ENCODE measurements around the gene KLF7. TPM values are rescaled to one million over a fixed set of nuclear protein-coding genes. Genes with fewer than 3 reads are reported as not detected.

KLF7 gene
- polyA plus RNA-seq, 3 donors: 9.4 to 40.7 (median 10.3) TPM

DNA sequence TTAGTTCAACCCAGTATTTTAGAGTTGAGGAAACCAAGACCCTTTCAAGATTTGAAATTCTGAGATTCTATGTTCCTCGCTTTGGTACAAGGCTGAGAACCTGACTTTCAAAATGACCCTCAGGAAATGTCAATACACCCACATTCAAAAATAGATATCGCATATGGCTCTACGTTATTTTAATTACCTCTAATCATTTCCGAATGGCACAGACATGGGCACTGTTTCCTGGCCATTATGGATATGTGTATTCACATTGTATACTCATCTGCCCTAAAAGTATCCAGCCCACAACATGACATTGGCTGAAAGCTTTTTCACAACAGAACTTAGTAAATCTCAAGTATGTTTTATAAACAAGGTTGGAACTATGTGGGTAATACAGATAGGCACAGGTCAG, 6.7 kb downstream of the KLF7 start:
- peaks cover 100% of the 10 kb centered on the region for H3K79me2 ChIP-seq (ENCODE audit: insufficient read depth, low read length)
- Mint-ChIP-seq H3K27ac (no peak overlapping the region), H3K4me3 (no peak overlapping the region), H3K4me1 (peaks cover 85% of the 10 kb centered on the region), H3K9me3 (peaks cover 0 to 2% (median 0%) of the 10 kb centered on the region in 7 donors), H3K36me3 (peaks cover 34 to 40% of the 10 kb centered on the region in 2 donors), H3K27me3 (ENCODE audit: low read depth in 3 of 3) (peaks cover 0 to 3% (median 0%) of the 10 kb centered on the region in 3 donors)
- H3K4me2 ChIP-seq (replicated peaks; ENCODE audit: extremely low read depth, low read length, poor library complexity, severe bottlenecking): no peak overlapping the region
- H3K27me3 ChIP-seq (ENCODE audit: control insufficient read depth in 2 of 2, insufficient read depth in 2 of 2, low read length in 2 of 2): no peaks in the 10 kb centered on the region
- H3K36me3 ChIP-seq (replicated peaks in 1 of 2; ENCODE audit: control insufficient read depth in 1 of 2, insufficient read depth in 2 of 2, low read length in 2 of 2): peaks cover 0 to 18% of the 10 kb centered on the region in 2 donors
- no peak overlapping the region for H3K9ac ChIP-seq (ENCODE audit: insufficient read depth, low read length, poor library complexity, severe bottlenecking)
- no peak overlapping the region for H2AFZ ChIP-seq (ENCODE audit: insufficient read depth, low read depth, low read length, poor library complexity, severe bottlenecking)
- TF ChIP-seq, protein P1, sequence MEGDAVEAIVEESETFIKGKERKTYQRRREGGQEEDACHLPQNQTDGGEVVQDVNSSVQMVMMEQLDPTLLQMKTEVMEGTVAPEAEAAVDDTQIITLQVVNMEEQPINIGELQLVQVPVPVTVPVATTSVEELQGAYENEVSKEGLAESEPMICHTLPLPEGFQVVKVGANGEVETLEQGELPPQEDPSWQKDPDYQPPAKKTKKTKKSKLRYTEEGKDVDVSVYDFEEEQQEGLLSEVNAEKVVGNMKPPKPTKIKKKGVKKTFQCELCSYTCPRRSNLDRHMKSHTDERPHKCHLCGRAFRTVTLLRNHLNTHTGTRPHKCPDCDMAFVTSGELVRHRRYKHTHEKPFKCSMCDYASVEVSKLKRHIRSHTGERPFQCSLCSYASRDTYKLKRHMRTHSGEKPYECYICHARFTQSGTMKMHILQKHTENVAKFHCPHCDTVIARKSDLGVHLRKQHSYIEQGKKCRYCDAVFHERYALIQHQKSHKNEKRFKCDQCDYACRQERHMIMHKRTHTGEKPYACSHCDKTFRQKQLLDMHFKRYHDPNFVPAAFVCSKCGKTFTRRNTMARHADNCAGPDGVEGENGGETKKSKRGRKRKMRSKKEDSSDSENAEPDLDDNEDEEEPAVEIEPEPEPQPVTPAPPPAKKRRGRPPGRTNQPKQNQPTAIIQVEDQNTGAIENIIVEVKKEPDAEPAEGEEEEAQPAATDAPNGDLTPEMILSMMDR (IDR thresholded peaks at IDR 0.05): no peak
- no peaks in the 10 kb centered on the region for H3K9me3 ChIP-seq (replicated peaks in 1 of 2; ENCODE audit: control insufficient read depth in 1 of 2, insufficient read depth in 1 of 2, low read length in 2 of 2)
- peaks cover 84% of the 10 kb centered on the region for H4K20me1 ChIP-seq (ENCODE audit: insufficient read depth, low read length)
- H3K4me1 ChIP-seq (ENCODE audit: control insufficient read depth in 1 of 2, insufficient read depth in 2 of 2, low read length in 2 of 2): peaks cover 71 to 83% of the 10 kb centered on the region in 2 donors
- DNase-seq: no peak
- peak overlapping the region in 1 of 2 donors; percentile 76 for H3K27ac ChIP-seq (ENCODE audit: low read depth in 1 of 2, low read length in 2 of 2)
- WGBS (ENCODE audit: insufficient coverage): 100% methylated on average over 1 of the region's 4 CpGs
- intact Hi-C loops (cut with micrococcal nuclease): no loop called here
- H3K4me3 ChIP-seq (replicated peaks in 1 of 3; ENCODE audit: low read depth in 2 of 3, low read length in 3 of 3): no peak overlapping the region

DNA sequence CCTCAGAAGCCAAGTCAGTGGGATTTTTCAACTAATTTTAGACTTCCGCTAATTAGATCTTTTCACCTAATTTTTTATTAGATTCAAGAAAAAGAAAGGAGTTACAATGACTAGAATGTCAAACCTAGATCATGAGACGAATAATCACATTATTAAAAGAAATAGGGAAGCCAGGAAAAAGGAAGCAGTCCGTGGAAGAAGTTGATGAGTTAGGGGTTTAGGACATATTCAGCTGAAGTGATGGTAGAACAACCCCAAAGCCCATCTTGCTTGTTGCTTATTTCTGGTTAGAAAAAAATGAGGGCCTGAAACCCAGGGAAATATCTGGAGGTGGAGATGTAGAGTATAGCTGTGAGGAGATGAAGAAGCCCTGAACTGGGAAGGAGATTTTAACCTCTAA, 8.0 kb downstream of the KLF7 start:
- H3K4me1 Mint-ChIP-seq: peaks cover 85% of the 10 kb centered on the region
- TF ChIP-seq, protein P1 (IDR thresholded peaks at IDR 0.05): no peak
- no peaks in the 10 kb centered on the region for H3K27me3 ChIP-seq (ENCODE audit: control insufficient read depth in 2 of 2, insufficient read depth in 2 of 2, low read length in 2 of 2)
- H3K36me3 Mint-ChIP-seq: peaks cover 41 to 46% of the 10 kb centered on the region in 2 donors
- intact Hi-C loops (cut with micrococcal nuclease): no loop called here
- no peak overlapping the region for H2AFZ ChIP-seq (ENCODE audit: insufficient read depth, low read depth, low read length, poor library complexity, severe bottlenecking)
- H3K9me3 Mint-ChIP-seq: peaks cover 0 to 2% (median 0%) of the 10 kb centered on the region in 7 donors
- peaks cover 100% of the 10 kb centered on the region for H3K79me2 ChIP-seq (ENCODE audit: insufficient read depth, low read length)
- peak overlapping the region in 1 of 3 experiments; percentile 14 for H3K4me3 ChIP-seq (replicated peaks in 1 of 3; ENCODE audit: low read depth in 2 of 3, low read length in 3 of 3)
- peaks cover 0 to 18% of the 10 kb centered on the region in 2 donors for H3K36me3 ChIP-seq (replicated peaks in 1 of 2; ENCODE audit: control insufficient read depth in 1 of 2, insufficient read depth in 2 of 2, low read length in 2 of 2)
- no peaks in the 10 kb centered on the region for H3K9me3 ChIP-seq (replicated peaks in 1 of 2; ENCODE audit: control insufficient read depth in 1 of 2, insufficient read depth in 1 of 2, low read length in 2 of 2)
- peaks cover 0 to 3% (median 0%) of the 10 kb centered on the region in 3 donors for H3K27me3 Mint-ChIP-seq (ENCODE audit: low read depth in 3 of 3)
- peak overlapping the region; percentile 24 for H3K4me2 ChIP-seq (replicated peaks; ENCODE audit: extremely low read depth, low read length, poor library complexity, severe bottlenecking)
- no peak overlapping the region for H3K9ac ChIP-seq (ENCODE audit: insufficient read depth, low read length, poor library complexity, severe bottlenecking)
- H3K4me3 Mint-ChIP-seq: peak overlapping the region in 1 of 2 donors; percentile 28
- no CpG with 5 or more reads among the region's 3 CpGs for WGBS (ENCODE audit: insufficient coverage)
- H3K27ac ChIP-seq (ENCODE audit: low read depth in 1 of 2, low read length in 2 of 2): peak overlapping the region; percentile 14 to 76
- H3K27ac Mint-ChIP-seq: peak overlapping the region; percentile 43 to 93 (median 84)
- peaks cover 88% of the 10 kb centered on the region for H4K20me1 ChIP-seq (ENCODE audit: insufficient read depth, low read length)
- DNase-seq: peak in 2 of 3 donors; percentile 61 to 64
- peaks cover 62 to 83% of the 10 kb centered on the region in 2 donors for H3K4me1 ChIP-seq (ENCODE audit: control insufficient read depth in 1 of 2, insufficient read depth in 2 of 2, low read length in 2 of 2)

Data from CD14-positive monocyte (primary cell).